ENCODE measurements around the gene ANKRD31. TPM values are rescaled to one million over a fixed set of nuclear protein-coding genes. Genes with fewer than 3 reads are reported as not detected.

Gene ANKRD31
- total RNA-seq, 1 experiment from 2014 or later, result 0.66 TPM

GRCh38 chr5:75202935-75203334 is 33.7 kb downstream of the ANKRD31 start:
- no peaks in the 10 kb centered on the region for H3K36me3 ChIP-seq (ENCODE audit: control insufficient read depth, insufficient read depth, low read length)
- DNase-seq, result no peak
- Mint-ChIP-seq H3K36me3 (ENCODE audit: insufficient read depth, unreplicated experiment) (no peaks in the 10 kb centered on the region), H3K27me3 (ENCODE audit: insufficient read depth, unreplicated experiment) (no peaks in the 10 kb centered on the region), H3K4me3 (ENCODE audit: unreplicated experiment) (no peak overlapping the region), H3K9me3 (ENCODE audit: unreplicated experiment) (no peaks in the 10 kb centered on the region), H3K27ac (ENCODE audit: unreplicated experiment) (no peak overlapping the region), H3K4me1 (ENCODE audit: low read depth, unreplicated experiment) (no peaks in the 10 kb centered on the region)
- no TSS peak for BruUV-seq (replicated peaks)
- TF ChIP-seq CTCF (IDR thresholded peaks at IDR 0.05; ENCODE audit: insufficient read depth in 1 of 2, low read depth in 1 of 2, low read length in 1 of 2, severe bottlenecking in 1 of 2, unreplicated experiment in 1 of 2), result no peak
- H3K9me3 ChIP-seq, result no peaks in the 10 kb centered on the region
- intact Hi-C loops (cut with micrococcal nuclease; ENCODE audit: unreplicated experiment), result no loop called here
- ChIA-PET POLR2A (no interaction called here), CTCF (interaction anchor here (1.0 kb wide), 1 partner anchor 33 kb away, joined by 3 read pairs; no protein-coding TSS in a partner anchor)
- H3K4me3 ChIP-seq (ENCODE audit: low read depth, low read length), result no peak overlapping the region
- H3K27me3 ChIP-seq (replicated peaks; ENCODE audit: control insufficient read depth, insufficient read depth, low read length), result no peaks in the 10 kb centered on the region
- peaks cover 6% of the 10 kb centered on the region for H3K4me1 ChIP-seq

DNA sequence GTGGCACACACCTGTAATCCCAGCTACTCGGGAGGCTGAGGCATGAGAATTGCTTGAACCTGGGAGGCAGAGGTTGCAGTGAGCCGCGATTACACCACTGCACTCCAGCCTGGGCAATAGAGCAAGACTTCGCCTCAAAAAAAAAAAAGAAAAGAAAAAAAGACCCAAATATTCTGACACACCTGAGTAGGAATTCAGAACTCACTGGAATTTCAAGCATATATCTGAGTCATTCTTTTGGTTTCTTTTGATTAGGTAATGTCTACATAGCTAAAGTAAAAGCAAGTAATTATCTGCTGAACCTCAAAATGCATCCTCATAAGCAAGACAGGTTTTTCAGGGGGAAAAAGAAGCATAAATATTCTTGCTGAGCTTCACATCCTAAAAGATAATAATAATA is 35.9 kb downstream of the ANKRD31 start:
- Mint-ChIP-seq H3K27me3 (ENCODE audit: insufficient read depth, unreplicated experiment) (no peaks in the 10 kb centered on the region), H3K9me3 (ENCODE audit: unreplicated experiment) (no peaks in the 10 kb centered on the region), H3K36me3 (ENCODE audit: insufficient read depth, unreplicated experiment) (no peaks in the 10 kb centered on the region), H3K27ac (ENCODE audit: unreplicated experiment) (no peak overlapping the region), H3K4me1 (ENCODE audit: low read depth, unreplicated experiment) (no peaks in the 10 kb centered on the region), H3K4me3 (ENCODE audit: unreplicated experiment) (no peak overlapping the region)
- Histone ChIP-seq H3K36me3 (ENCODE audit: control insufficient read depth, insufficient read depth, low read length) (peaks cover 1% of the 10 kb centered on the region; the same call in 1 of the 2 replicates), H3K27me3 (replicated peaks; ENCODE audit: control insufficient read depth, insufficient read depth, low read length) (no peaks in the 10 kb centered on the region), H3K4me3 (ENCODE audit: low read depth, low read length) (no peak overlapping the region), H3K4me1 (peaks cover 6% of the 10 kb centered on the region), H3K9me3 (no peaks in the 10 kb centered on the region)
- intact Hi-C loops (cut with micrococcal nuclease; ENCODE audit: unreplicated experiment), result no loop called here
- POLR2A ChIA-PET, result no interaction called here
- CTCF ChIA-PET, result interaction anchor here (0.7 kb wide), 1 partner anchor 84 kb away, joined by 4 read pairs; no protein-coding TSS in a partner anchor
- DNase-seq, result no peak
- BruUV-seq (replicated peaks), result no TSS peak
- TF ChIP-seq CTCF (IDR thresholded peaks at IDR 0.05; ENCODE audit: insufficient read depth in 1 of 2, low read depth in 1 of 2, low read length in 1 of 2, severe bottlenecking in 1 of 2, unreplicated experiment in 1 of 2), result no peak

- TF ChIP-seq CTCF (IDR thresholded peaks at IDR 0.05; ENCODE audit: insufficient read depth in 1 of 2, low read depth in 1 of 2, low read length in 1 of 2, severe bottlenecking in 1 of 2, unreplicated experiment in 1 of 2), result no peak
- Mint-ChIP-seq H3K4me3 (ENCODE audit: unreplicated experiment) (no peak overlapping the region), H3K27ac (ENCODE audit: unreplicated experiment) (no peak overlapping the region), H3K27me3 (ENCODE audit: insufficient read depth, unreplicated experiment) (no peaks in the 10 kb centered on the region), H3K36me3 (ENCODE audit: insufficient read depth, unreplicated experiment) (no peaks in the 10 kb centered on the region), H3K9me3 (ENCODE audit: unreplicated experiment) (no peaks in the 10 kb centered on the region), H3K4me1 (ENCODE audit: low read depth, unreplicated experiment) (no peaks in the 10 kb centered on the region)
- Histone ChIP-seq H3K27me3 (replicated peaks; ENCODE audit: control insufficient read depth, insufficient read depth, low read length) (no peaks in the 10 kb centered on the region), H3K36me3 (ENCODE audit: control insufficient read depth, insufficient read depth, low read length) (peaks cover 1% of the 10 kb centered on the region; the same call in 1 of the 2 replicates), H3K4me3 (ENCODE audit: low read depth, low read length) (no peak overlapping the region), H3K4me1 (peaks cover 6% of the 10 kb centered on the region), H3K9me3 (no peaks in the 10 kb centered on the region)
- CTCF ChIA-PET, result no interaction called here
- intact Hi-C loops (cut with micrococcal nuclease; ENCODE audit: unreplicated experiment), result no loop called here
- POLR2A ChIA-PET, result no interaction called here
- BruUV-seq (replicated peaks), result no TSS peak
- no peak for DNase-seq
Measured at GRCh38 chr5:75199946-75200345, 36.7 kb downstream of the ANKRD31 start.

Measured in Caco-2 (cell line).